Stimulated activated memory B cell treated with anti-CD40 and anti-IgM and Interleukin-4, amounts not matched to agents 10 μg/mL and 1 μg/mL and 100 μg/mL, for 72 hours (primary cell): ENCODE measurements around the gene KLHL41.
"Not testable (repeated sequence)": the region's sequence is repeated elsewhere in the genome, so short reads cannot be mapped to it uniquely, and the experiment has no call there.

ENCODE experiments used
- ATAC-seq: fragments of 150-1000 bp; cut with Tn5 transposase; 2 replicates; pipeline ENCODE4 v1.10.0; 2021
- H3K27ac Mint-ChIP-seq: one replicate; pipeline ENCODE4 v1.8.0; 2022; ENCODE audit warnings: mild to moderate bottlenecking, mixed read lengths
- H3K27me3 Mint-ChIP-seq: one replicate; pipeline ENCODE4 v1.8.0; 2022; ENCODE audit warnings: mixed read lengths
- H3K36me3 Mint-ChIP-seq: one replicate; pipeline ENCODE4 v1.8.0; 2022; ENCODE audit warnings: mixed read lengths
- H3K4me1 Mint-ChIP-seq: one replicate; pipeline ENCODE4 v1.8.0; 2022; ENCODE audit warnings: mixed read lengths
- H3K4me3 Mint-ChIP-seq: one replicate; pipeline ENCODE4 v1.8.0; 2022; ENCODE audit warnings: mild to moderate bottlenecking, moderate library complexity, mixed read lengths
- H3K9me3 Mint-ChIP-seq: one replicate; pipeline ENCODE4 v1.8.0; 2022; ENCODE audit warnings: mixed read lengths

Gene KLHL41

GRCh38 chr2:169526451-169526850, 16.9 kb downstream of the KLHL41 start:
- H3K27ac Mint-ChIP-seq = no peak overlapping the region
- no peaks in the 10 kb centered on the region for H3K4me1 Mint-ChIP-seq
- no peak overlapping the region for H3K4me3 Mint-ChIP-seq
- no peaks in the 10 kb centered on the region for H3K9me3 Mint-ChIP-seq
- ATAC-seq = no peak
- peaks cover 26% of the 10 kb centered on the region for H3K36me3 Mint-ChIP-seq
- no peaks in the 10 kb centered on the region for H3K27me3 Mint-ChIP-seq

GRCh38 chr2:169528271-169528701, 18.8 kb downstream of the KLHL41 start:
- Mint-ChIP-seq H3K27ac (no peak overlapping the region), H3K4me3 (no peak overlapping the region), H3K4me1 (no peaks in the 10 kb centered on the region), H3K36me3 (peaks cover 25% of the 10 kb centered on the region), H3K27me3 (no peaks in the 10 kb centered on the region), H3K9me3 (no peaks in the 10 kb centered on the region)
- ATAC-seq = peak; percentile 76

- H3K9me3 Mint-ChIP-seq, H3K27ac Mint-ChIP-seq, H3K4me1 Mint-ChIP-seq, H3K4me3 Mint-ChIP-seq, H3K27me3 Mint-ChIP-seq, ATAC-seq: not testable (repeated sequence)
- peaks cover 29% of the 10 kb centered on the region for H3K36me3 Mint-ChIP-seq
These were observed 30.0 kb downstream of the KLHL41 start for GRCh38 chr2:169539460-169539859.

- Mint-ChIP-seq H3K9me3 (no peaks in the 10 kb centered on the region), H3K4me3 (no peak overlapping the region), H3K4me1 (no peaks in the 10 kb centered on the region), H3K27me3 (no peaks in the 10 kb centered on the region), H3K36me3 (peaks cover 30% of the 10 kb centered on the region), H3K27ac (no peak overlapping the region)
- ATAC-seq = no peak
These were observed 30.6 kb downstream of the KLHL41 start for GRCh38 chr2:169540146-169540545.

GRCh38 chr2:169542433-169542832, 32.9 kb downstream of the KLHL41 start:
- Mint-ChIP-seq H3K9me3 (no peaks in the 10 kb centered on the region), H3K4me3 (no peak overlapping the region), H3K36me3 (peaks cover 46% of the 10 kb centered on the region), H3K27me3 (no peaks in the 10 kb centered on the region), H3K27ac (no peak overlapping the region), H3K4me1 (no peaks in the 10 kb centered on the region)
- ATAC-seq = no peak

- Mint-ChIP-seq H3K9me3 (no peaks in the 10 kb centered on the region), H3K36me3 (peaks cover 59% of the 10 kb centered on the region), H3K27me3 (no peaks in the 10 kb centered on the region), H3K27ac (no peak overlapping the region), H3K4me1 (no peaks in the 10 kb centered on the region), H3K4me3 (no peak overlapping the region)
- no peak for ATAC-seq
These were observed 37.3 kb downstream of the KLHL41 start for GRCh38 chr2:169546756-169547155.

- Mint-ChIP-seq H3K36me3 (peaks cover 32% of the 10 kb centered on the region), H3K4me1 (no peaks in the 10 kb centered on the region), H3K27me3 (no peaks in the 10 kb centered on the region), H3K4me3 (no peak overlapping the region), H3K27ac (no peak overlapping the region), H3K9me3 (peaks cover 2% of the 10 kb centered on the region)
- ATAC-seq = no peak
These were observed 51.9 kb downstream of the KLHL41 start for GRCh38 chr2:169561364-169561763.

GRCh38 chr2:169562084-169562483, 52.6 kb downstream of the KLHL41 start:
- H3K9me3 Mint-ChIP-seq, H3K27ac Mint-ChIP-seq, H3K4me1 Mint-ChIP-seq, H3K27me3 Mint-ChIP-seq, H3K4me3 Mint-ChIP-seq, ATAC-seq: not testable (repeated sequence)
- peaks cover 32% of the 10 kb centered on the region for H3K36me3 Mint-ChIP-seq

GRCh38 chr2:169562519-169562918, 53.0 kb downstream of the KLHL41 start:
- Mint-ChIP-seq H3K27me3 (no peaks in the 10 kb centered on the region), H3K4me3 (no peak overlapping the region), H3K4me1 (no peaks in the 10 kb centered on the region), H3K36me3 (peaks cover 34% of the 10 kb centered on the region), H3K9me3 (peaks cover 2% of the 10 kb centered on the region), H3K27ac (no peak overlapping the region)
- ATAC-seq = no peak

- no peak for ATAC-seq
- H3K27me3 Mint-ChIP-seq = no peaks in the 10 kb centered on the region
- peaks cover 46% of the 10 kb centered on the region for H3K36me3 Mint-ChIP-seq
- no peak overlapping the region for H3K4me3 Mint-ChIP-seq
- peaks cover 2% of the 10 kb centered on the region for H3K9me3 Mint-ChIP-seq
- no peak overlapping the region for H3K27ac Mint-ChIP-seq
- H3K4me1 Mint-ChIP-seq = peaks cover 9% of the 10 kb centered on the region
These were observed 56.2 kb downstream of the KLHL41 start for GRCh38 chr2:169565686-169566085.

GRCh38 chr2:169569948-169570347, 60.4 kb downstream of the KLHL41 start:
- Mint-ChIP-seq H3K4me3 (no peak overlapping the region), H3K27ac (no peak overlapping the region), H3K36me3 (peaks cover 33% of the 10 kb centered on the region), H3K9me3 (no peaks in the 10 kb centered on the region), H3K27me3 (no peaks in the 10 kb centered on the region), H3K4me1 (peaks cover 22% of the 10 kb centered on the region)
- no peak for ATAC-seq

- H3K27me3 Mint-ChIP-seq, H3K9me3 Mint-ChIP-seq, H3K4me3 Mint-ChIP-seq, ATAC-seq, H3K27ac Mint-ChIP-seq: not testable (repeated sequence)
- Mint-ChIP-seq H3K4me1 (peaks cover 22% of the 10 kb centered on the region), H3K36me3 (peaks cover 27% of the 10 kb centered on the region)
These were observed 61.2 kb downstream of the KLHL41 start for GRCh38 chr2:169570752-169571151.

- peaks cover 22% of the 10 kb centered on the region for H3K4me1 Mint-ChIP-seq
- ATAC-seq = no peak
- no peaks in the 10 kb centered on the region for H3K27me3 Mint-ChIP-seq
- no peak overlapping the region for H3K27ac Mint-ChIP-seq
- H3K4me3 Mint-ChIP-seq = no peak overlapping the region
- H3K36me3 Mint-ChIP-seq = peaks cover 24% of the 10 kb centered on the region
- no peaks in the 10 kb centered on the region for H3K9me3 Mint-ChIP-seq
These were observed 62.1 kb downstream of the KLHL41 start for GRCh38 chr2:169571571-169571970.

- Mint-ChIP-seq H3K27me3 (no peaks in the 10 kb centered on the region), H3K4me3 (no peak overlapping the region), H3K36me3 (peaks cover 24% of the 10 kb centered on the region), H3K27ac (no peak overlapping the region), H3K9me3 (no peaks in the 10 kb centered on the region), H3K4me1 (peaks cover 22% of the 10 kb centered on the region)
- no peak for ATAC-seq
These were observed 62.7 kb downstream of the KLHL41 start for GRCh38 chr2:169572189-169572588.

GRCh38 chr2:169572821-169573159, 63.3 kb downstream of the KLHL41 start:
- Mint-ChIP-seq H3K4me3 (peak overlapping the region; percentile 94), H3K9me3 (no peaks in the 10 kb centered on the region), H3K4me1 (peaks cover 22% of the 10 kb centered on the region), H3K36me3 (peaks cover 20% of the 10 kb centered on the region), H3K27me3 (no peaks in the 10 kb centered on the region), H3K27ac (peak overlapping the region; percentile 90)
- ATAC-seq = no peak

- peaks cover 14% of the 10 kb centered on the region for H3K36me3 Mint-ChIP-seq
- peak; percentile 100 for ATAC-seq
- peak within 1 kb of the TSS; percentile 90 for H3K27ac Mint-ChIP-seq
- H3K4me1 Mint-ChIP-seq = peaks cover 22% of the 10 kb centered on the region
- no peaks in the 10 kb centered on the region for H3K9me3 Mint-ChIP-seq
- no peaks in the 10 kb centered on the region for H3K27me3 Mint-ChIP-seq
- H3K4me3 Mint-ChIP-seq = peak within 1 kb of the TSS; percentile 94
These were observed 63.9 kb downstream of the KLHL41 start, which contains the start of gene FASTKD1 for GRCh38 chr2:169573160-169573973. TSS of gene FASTKD1 (minus strand) at chr2:169573865. CDS start at chr2:169572029, 1,836 bp downstream.
